Measurements from ENCODE around the gene ATXN7L1. TPM values are rescaled to one million over a fixed set of nuclear protein-coding genes. Genes with fewer than 3 reads are reported as not detected.
A peak's percentile ranks its signal among the peaks of the same experiment; 100 is the strongest.

ATXN7L1 gene
- total and polyA plus RNA-seq, 2 of the 13 experiments (the other 11 are each of a cell fraction or from before 2014, with no cell fraction given) = 4.1 to 7.8 TPM

GRCh38 chr7:105830405-105831301 lies 45.7 kb downstream of the ATXN7L1 start (continued):
- TF ChIP-seq CENPBD1 (CRISPR knock-in tag; IDR thresholded peaks at IDR 0.05; ENCODE audit: borderline replicate concordance, low read depth) = no peak
- peak; percentile 44; the same call in 1 of the 2 replicates for TF ChIP-seq HIC2 (CRISPR knock-in tag; IDR thresholded peaks at IDR 0.05; ENCODE audit: low read depth)
- peak; percentile 16; the same call in 1 of the 2 replicates for TF ChIP-seq NCOA2 (CRISPR knock-in tag; IDR thresholded peaks at IDR 0.05)
- TF ChIP-seq ZFAT (CRISPR knock-in tag; conservative IDR thresholded peaks at IDR 0.05) = no peak
- TF ChIP-seq ZFP62 (CRISPR knock-in tag; IDR thresholded peaks at IDR 0.05) = no peak
- TF ChIP-seq HNF4G (IDR thresholded peaks at IDR 0.05; ENCODE audit: borderline replicate concordance, low read depth, low read length) = no peak
- no peak for TF ChIP-seq HNF4G (CRISPR knock-in tag; IDR thresholded peaks at IDR 0.05; ENCODE audit: borderline replicate concordance, low read depth)
- TF ChIP-seq RARA (CRISPR knock-in tag; IDR thresholded peaks at IDR 0.05) = peak; percentile 44
- no peak for TF ChIP-seq SMAD9 (CRISPR knock-in tag; IDR thresholded peaks at IDR 0.05)
- TF ChIP-seq SRSF1 (optimal IDR thresholded peaks at IDR 0.05; ENCODE audit: low read depth, low read length) = no peak
- TF ChIP-seq ZNF30 (CRISPR knock-in tag; IDR thresholded peaks at IDR 0.05) = no peak
- peak; percentile 90 for TF ChIP-seq FOSL2 (CRISPR knock-in tag; IDR thresholded peaks at IDR 0.05)
- peak; percentile 74 for TF ChIP-seq TEAD3 (CRISPR knock-in tag; optimal IDR thresholded peaks at IDR 0.05; ENCODE audit: borderline replicate concordance)
- no peak for TF ChIP-seq ZMYM2 (CRISPR knock-in tag; IDR thresholded peaks at IDR 0.05)
- TF ChIP-seq MXD4 (CRISPR knock-in tag; IDR thresholded peaks at IDR 0.05) = no peak
- TF ChIP-seq JUN (CRISPR knock-in tag; IDR thresholded peaks at IDR 0.05) = no peak
- peak; percentile 56; the same call in 1 of the 2 replicates for TF ChIP-seq ETV5 (CRISPR knock-in tag; IDR thresholded peaks at IDR 0.05; ENCODE audit: borderline replicate concordance)
- no peak for TF ChIP-seq NAIF1 (CRISPR knock-in tag; IDR thresholded peaks at IDR 0.05; ENCODE audit: borderline replicate concordance)
- TF ChIP-seq FOXP1 (IDR thresholded peaks at IDR 0.05) = no peak
- peak; percentile 36; the same call in 1 of the 2 replicates for TF ChIP-seq FOXP1 (CRISPR knock-in tag; IDR thresholded peaks at IDR 0.05)
- no peak for TF ChIP-seq E2F1 (CRISPR knock-in tag; IDR thresholded peaks at IDR 0.05)
- no peak for TF ChIP-seq HIVEP1 (CRISPR knock-in tag; IDR thresholded peaks at IDR 0.05)
- no peak for TF ChIP-seq PRDM15 (CRISPR knock-in tag; IDR thresholded peaks at IDR 0.05)
